ENCODE data around the gene ADAMTSL3. TPM values are rescaled to one million over a fixed set of nuclear protein-coding genes. Genes with fewer than 3 reads are reported as not detected.

Gene ADAMTSL3
- total RNA-seq, 3 donors from 2014 or later (not counting 1 experiment from before 2014, with no cell fraction given): 0.14 to 0.43 (median 0.25) TPM

- Mint-ChIP-seq H3K36me3 (no peaks in the 10 kb centered on the region), H3K4me1 (no peaks in the 10 kb centered on the region), H3K9me3 (no peaks in the 10 kb centered on the region), H3K27ac (no peak overlapping the region), H3K4me3 (no peak overlapping the region), H3K27me3 (ENCODE audit: low read depth in 2 of 2) (no peaks in the 10 kb centered on the region)
- ATAC-seq (no peak), DNase-seq (no peak)
- 92% methylated on average over 3 of the region's 3 CpGs for WGBS (ENCODE audit: insufficient coverage)
- H3K27me3 ChIP-seq (ENCODE audit: control insufficient read depth, insufficient read depth, low read length): no peaks in the 10 kb centered on the region
- no peak overlapping the region for H3K4me3 ChIP-seq (ENCODE audit: low read length)
- no peaks in the 10 kb centered on the region for H3K9me3 ChIP-seq (ENCODE audit: control insufficient read depth, insufficient read depth, low read length)
- intact Hi-C loops (cut with micrococcal nuclease): no loop called here
- no peaks in the 10 kb centered on the region for H3K4me1 ChIP-seq (ENCODE audit: control insufficient read depth, insufficient read depth, low read length)
- H3K36me3 ChIP-seq (ENCODE audit: control insufficient read depth, insufficient read depth, low read length): no peaks in the 10 kb centered on the region
- no peak for TF ChIP-seq CTCF (IDR thresholded peaks at IDR 0.05)
- H3K27ac ChIP-seq (ENCODE audit: low read length): no peak overlapping the region
Observed at GRCh38 chr15:83854950-83855707, 201.2 kb downstream of the ADAMTSL3 start.

- H3K4me3 Mint-ChIP-seq: no peak overlapping the region
- no peak overlapping the region for H3K27ac Mint-ChIP-seq
- 67% methylated on average over 1 of the region's 1 CpG for WGBS (ENCODE audit: insufficient coverage)
- Histone ChIP-seq H3K4me3 (ENCODE audit: low read length) (no peak overlapping the region), H3K9me3 (ENCODE audit: control insufficient read depth, insufficient read depth, low read length) (no peaks in the 10 kb centered on the region), H3K27me3 (ENCODE audit: control insufficient read depth, insufficient read depth, low read length) (no peaks in the 10 kb centered on the region), H3K4me1 (ENCODE audit: control insufficient read depth, insufficient read depth, low read length) (no peaks in the 10 kb centered on the region), H3K36me3 (ENCODE audit: control insufficient read depth, insufficient read depth, low read length) (no peaks in the 10 kb centered on the region), H3K27ac (ENCODE audit: low read length) (no peak overlapping the region)
- H3K4me1 Mint-ChIP-seq: no peaks in the 10 kb centered on the region
- TF ChIP-seq CTCF (IDR thresholded peaks at IDR 0.05): no peak
- no peak for DNase-seq
- no peaks in the 10 kb centered on the region for H3K27me3 Mint-ChIP-seq (ENCODE audit: low read depth in 2 of 2)
- ATAC-seq: no peak
- intact Hi-C loops (cut with micrococcal nuclease): no loop called here
- no peaks in the 10 kb centered on the region for H3K36me3 Mint-ChIP-seq
- no peaks in the 10 kb centered on the region for H3K9me3 Mint-ChIP-seq
Observed at GRCh38 chr15:83855956-83856355, 202.0 kb downstream of the ADAMTSL3 start.

GRCh38 chr15:83858820-83859505, 205.0 kb downstream of the ADAMTSL3 start:
- Mint-ChIP-seq H3K4me1 (no peaks in the 10 kb centered on the region), H3K27me3 (ENCODE audit: low read depth in 2 of 2) (no peaks in the 10 kb centered on the region)

More at GRCh38 chr15:83858820-83859505, 205.0 kb downstream of the ADAMTSL3 start:
- no peak for DNase-seq
- Mint-ChIP-seq H3K9me3 (peaks cover 0 to 2% of the 10 kb centered on the region in 2 donors), H3K36me3 (no peaks in the 10 kb centered on the region), H3K4me3 (no peak overlapping the region), H3K27ac (no peak overlapping the region)
- intact Hi-C loops (cut with micrococcal nuclease): no loop called here
- Histone ChIP-seq H3K27me3 (ENCODE audit: control insufficient read depth, insufficient read depth, low read length) (no peaks in the 10 kb centered on the region), H3K27ac (ENCODE audit: low read length) (no peak overlapping the region), H3K4me3 (ENCODE audit: low read length) (no peak overlapping the region), H3K9me3 (ENCODE audit: control insufficient read depth, insufficient read depth, low read length) (no peaks in the 10 kb centered on the region), H3K4me1 (ENCODE audit: control insufficient read depth, insufficient read depth, low read length) (no peaks in the 10 kb centered on the region), H3K36me3 (ENCODE audit: control insufficient read depth, insufficient read depth, low read length) (no peaks in the 10 kb centered on the region)
- WGBS (ENCODE audit: insufficient coverage): 93% methylated on average over 5 of the region's 5 CpGs
- ATAC-seq: no peak
- no peak for TF ChIP-seq CTCF (IDR thresholded peaks at IDR 0.05)
